Body of pancreas (tissue), 4 donors: ENCODE results near the gene SPATA33. TPM values are rescaled to one million over a fixed set of nuclear protein-coding genes. Genes with fewer than 3 reads are reported as not detected.
A peak's percentile ranks its signal among the peaks of the same experiment; 100 is the strongest.
"Not testable (repeated sequence)": the region's sequence is repeated elsewhere in the genome, so short reads cannot be mapped to it uniquely, and the experiment has no call there.

Experiments used
- ATAC-seq: fragments of 150-250 bp; one replicate; pipeline ENCODE4 v1.9.1; 2016
- DNase-seq, 4 donors: peaks; one replicate each; pipeline ENCODE4 v3.0.0-alpha.2; 2019
- H3K27ac ChIP-seq, 4 donors: fragments of 200-600 bp; sonication (generic); 1 replicate in 3 of 4; 2 replicates in 1 of 4; pipeline versions ENCODE4 v1.5.1 to v1.6.1; 2016 to 2019; ENCODE audit warnings: mild to moderate bottlenecking in 1 of 4, mixed read lengths in 1 of 4, moderate library complexity in 1 of 4
- H3K27me3 ChIP-seq, 2 donors: fragments of 200-600 bp; sonication (generic); one replicate each; pipeline ENCODE4 v1.6.0; 2016; ENCODE audit warnings: mild to moderate bottlenecking in 1 of 2
- H3K36me3 ChIP-seq, 2 donors: fragments of 200-600 bp; sonication (generic); replicated peaks in 1 of 2; 2 replicates each; pipeline ENCODE4 v1.5.1; 2016; ENCODE audit warnings: low read depth in 2 of 2; ENCODE audit not compliant: insufficient read depth in 1 of 2
- H3K4me1 ChIP-seq: fragments of 200-600 bp; sonication (generic); one replicate; pipeline ENCODE4 v1.6.0; 2016
- H3K4me3 ChIP-seq, 2 donors: fragments of 200-600 bp; sonication (generic); 1 replicate in 1 of 2; 2 replicates in 1 of 2; pipeline ENCODE4 v1.5.1; 2016 to 2019
- H3K9me3 ChIP-seq, 3 donors: fragments of 200-600 bp; sonication (generic); 1 replicate in 2 of 3; 2 replicates in 1 of 3; pipeline ENCODE4 v1.5.1; 2016
- CTCF ChIP-seq, 7 experiments: fragments of 450-650 bp in 4 of 7; fragments of 200-600 bp in 3 of 7; sonication (generic) in 3 of 7; IDR thresholded peaks; one replicate each; pipeline ENCODE4 v1.5.1; 2016 to 2019; ENCODE audit warnings: antibody characterized with exemption in 7 of 7
- POLR2A ChIP-seq, 3 donors: fragments of 450-650 bp; IDR thresholded peaks; one replicate each; pipeline ENCODE4 v1.6.1; 2016; ENCODE audit warnings: antibody characterized with exemption in 3 of 3, mild to moderate bottlenecking in 2 of 3
- WGBS, 2 donors: methylation state at CpG; one replicate each; pipeline ENCODE4 v1.1.5; 2017; 5-methylcytosine and 5-hydroxymethylcytosine counted together
- intact Hi-C: fragments of 100-400 bp; cut with DNase I; formaldehyde crosslinking; loops from one replicate; pipeline ENCODE4 v1.15.1; 2023
- total RNA-seq, 2 donors: library from RNA; depleted of rRNA; stranded (reverse); fragments of >200 nt; gene quantifications; one replicate each; pipeline ENCODE4 v1.1.0, GENCODE V29; 2016

SPATA33 gene
- total RNA-seq, 2 donors from 2014 or later, result 3.6 to 7.9 TPM

- intact Hi-C loops, result no loop called here
Measured at GRCh38 chr16:89686520-89687091, 29.0 kb downstream of the SPATA33 start, which contains the start of gene CDK10. Gene CDK10, plus strand, starts transcription at chr16:89686689. Its CDS starts 22 bp downstream, at chr16:89686711.

DNA sequence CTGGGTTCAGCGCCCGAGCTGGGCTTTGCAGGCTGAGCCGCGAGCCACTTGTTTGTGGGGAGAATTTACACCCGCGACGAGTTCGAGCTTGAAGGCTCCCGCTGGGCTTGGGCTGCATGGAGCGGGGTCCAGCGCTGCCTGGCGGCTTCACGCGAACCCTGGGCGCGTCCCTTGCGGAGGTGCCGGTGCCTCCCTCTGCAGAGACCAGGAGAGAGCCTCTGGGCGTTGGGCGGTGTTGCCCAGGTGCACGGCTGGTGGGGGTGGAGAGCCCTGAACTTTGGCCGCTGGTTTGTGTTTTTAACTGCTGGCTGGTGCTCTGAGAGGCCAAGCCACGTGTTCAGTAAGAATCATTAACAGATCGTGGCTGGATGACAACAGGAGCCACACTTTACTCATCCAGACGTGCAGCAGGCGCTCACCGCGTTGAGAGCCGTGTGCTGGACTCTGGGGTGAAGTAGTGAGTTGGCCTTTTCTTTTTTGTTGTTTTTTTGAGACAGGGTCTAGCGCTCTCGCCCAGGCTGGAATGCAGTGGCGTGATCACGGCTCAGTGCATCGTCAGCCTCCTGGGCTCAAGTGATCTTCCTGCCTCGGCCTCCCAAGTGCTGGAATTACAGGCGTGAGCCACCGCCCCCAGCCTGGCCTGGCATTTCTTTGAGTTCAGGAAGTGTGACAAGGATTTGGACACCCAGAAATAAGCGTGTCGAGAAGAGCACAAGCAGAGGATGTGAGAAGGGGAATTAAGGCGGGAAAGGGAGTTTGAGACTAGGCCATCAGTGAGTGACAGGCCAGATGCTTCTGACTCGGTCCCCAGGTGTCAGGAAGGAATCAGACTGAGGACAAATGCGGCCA is 29.7 kb downstream of the SPATA33 start:
- DNase-seq (peak; percentile 85 to 93 (median 89)), ATAC-seq (peak; percentile 87)
- H3K4me3 ChIP-seq, result peak overlapping the region; percentile 81 to 88
- intact Hi-C loops, result no loop called here
- WGBS, 2 donors, result 6 to 24% methylated on average over 12 to 42 of the region's 42 CpGs
- no peaks in the 10 kb centered on the region for H3K9me3 ChIP-seq
- TF ChIP-seq POLR2A (IDR thresholded peaks at IDR 0.05), result peak; percentile 51 to 79 (median 65)
- TF ChIP-seq CTCF (IDR thresholded peaks at IDR 0.05), result no peak
- H3K27ac ChIP-seq, result peak overlapping the region; percentile 52 to 94 (median 78)
- peaks cover 23% of the 10 kb centered on the region for H3K4me1 ChIP-seq
- H3K36me3 ChIP-seq, result peaks cover 7 to 12% of the 10 kb centered on the region in 2 donors
- H3K27me3 ChIP-seq, result no peaks in the 10 kb centered on the region

More at GRCh38 chr16:89686520-89687091, 29.0 kb downstream of the SPATA33 start, which contains the start of gene CDK10:
- DNase-seq (peak; percentile 91 to 94 (median 92)), ATAC-seq (peak; percentile 89)
- H3K9me3 ChIP-seq, result no peaks in the 10 kb centered on the region
- peak within 1 kb of the TSS; percentile 60 to 94 (median 78) for H3K27ac ChIP-seq
- no peaks in the 10 kb centered on the region for H3K27me3 ChIP-seq
- peaks cover 23% of the 10 kb centered on the region for H3K4me1 ChIP-seq
- H3K4me3 ChIP-seq, result peak within 1 kb of the TSS; percentile 81 to 88
- TF ChIP-seq POLR2A (IDR thresholded peaks at IDR 0.05) (peak; percentile 40 to 85 (median 46)), CTCF (IDR thresholded peaks at IDR 0.05) (peak in 2 of 7 experiments; percentile 6)
- H3K36me3 ChIP-seq, result peaks cover 0 to 10% of the 10 kb centered on the region in 2 donors
- WGBS, 2 donors, result 0% methylated on average over 9 to 67 of the region's 67 CpGs

- ATAC-seq (no peak), DNase-seq (no peak)
- no peak overlapping the region for H3K4me3 ChIP-seq
- TF ChIP-seq POLR2A (IDR thresholded peaks at IDR 0.05) (no peak), CTCF (IDR thresholded peaks at IDR 0.05) (no peak)
- H3K27ac ChIP-seq, result peak overlapping the region in 1 of 4 donors; percentile 94
- WGBS, 2 donors, result 57 to 59% methylated on average over 5 of the region's 5 CpGs
- intact Hi-C loops, result no loop called here
- H3K27me3 ChIP-seq, result no peaks in the 10 kb centered on the region
- H3K9me3 ChIP-seq, result no peaks in the 10 kb centered on the region
- H3K36me3 ChIP-seq, result peaks cover 9 to 18% of the 10 kb centered on the region in 2 donors
- H3K4me1 ChIP-seq, result peaks cover 23% of the 10 kb centered on the region
Measured at GRCh38 chr16:89688395-89688794, 30.8 kb downstream of the SPATA33 start.

- H3K4me1 ChIP-seq, result peaks cover 23% of the 10 kb centered on the region
- H3K27me3 ChIP-seq, result no peaks in the 10 kb centered on the region
- H3K27ac ChIP-seq, result no peak overlapping the region
- WGBS, 2 donors, result 85 to 90% methylated on average over 13 of the region's 13 CpGs
- H3K9me3 ChIP-seq, result no peaks in the 10 kb centered on the region
- no peak for TF ChIP-seq POLR2A (IDR thresholded peaks at IDR 0.05)
- TF ChIP-seq CTCF (IDR thresholded peaks at IDR 0.05), result no peak
- H3K36me3 ChIP-seq, result peaks cover 9 to 23% of the 10 kb centered on the region in 2 donors
- ATAC-seq (no peak), DNase-seq (no peak)
- no peak overlapping the region for H3K4me3 ChIP-seq
- intact Hi-C loops, result no loop called here
Measured at GRCh38 chr16:89689142-89689541, 31.5 kb downstream of the SPATA33 start.

GRCh38 chr16:89689621-89690020 is 32.0 kb downstream of the SPATA33 start:
- H3K9me3 ChIP-seq, H3K27me3 ChIP-seq, H3K4me3 ChIP-seq, DNase-seq, intact Hi-C loops, ATAC-seq, H3K27ac ChIP-seq: not testable (repeated sequence)
- peaks cover 9 to 23% of the 10 kb centered on the region in 2 donors for H3K36me3 ChIP-seq
- WGBS, 2 donors, result 84 to 93% methylated on average over 2 to 4 of the region's 4 CpGs
- peaks cover 23% of the 10 kb centered on the region for H3K4me1 ChIP-seq
